SU-DHL-6 (cell line): ENCODE measurements around the gene CNPY1.

Experiments
- H2AFZ ChIP-seq: fragments of 200-600 bp; sonication (generic); 2 replicates; pipeline ENCODE4 v1.6.1; 2014; ENCODE audit warnings: low read depth, mild to moderate bottlenecking, moderate library complexity, mixed read lengths, antibody characterized with exemption, low read length; ENCODE audit not compliant: severe bottlenecking
- H3F3A ChIP-seq: fragments of 200-600 bp; shearing (Covaris generic); 2 replicates; pipeline ENCODE4 v1.6.0; 2016; ENCODE audit warnings: antibody characterized with exemption, mild to moderate bottlenecking; ENCODE audit not compliant: insufficient read depth
- H3K27ac ChIP-seq: fragments of 200-600 bp; sonication (generic); 2 replicates; pipeline ENCODE4 v1.5.1; 2016; ENCODE audit warnings: low read depth, mild to moderate bottlenecking, low read length, moderate library complexity, mixed read lengths
- H3K27me3 ChIP-seq: fragments of 200-600 bp; sonication (generic), shearing (Covaris generic); 2 replicates; pipeline ENCODE4 v1.6.0; 2014; ENCODE audit warnings: mild to moderate bottlenecking, low read length
- H3K36me3 ChIP-seq: fragments of 200-600 bp; sonication (generic); 2 replicates; pipeline ENCODE4 v1.6.1; 2014; ENCODE audit warnings: mild to moderate bottlenecking, low read length, mixed read lengths
- H3K4me2 ChIP-seq: fragments of 300-600, 200-600 bp; shearing (Covaris generic), sonication (generic); 2 replicates; pipeline ENCODE4 v1.6.0; 2014; ENCODE audit warnings: low read length, low read depth, mild to moderate bottlenecking; ENCODE audit not compliant: poor library complexity, severe bottlenecking
- H3K4me3 ChIP-seq: fragments of 200-600 bp; sonication (generic); 2 replicates; pipeline ENCODE4 v1.5.1; 2014; ENCODE audit warnings: antibody characterized with exemption, low read length, mild to moderate bottlenecking, mixed read lengths; ENCODE audit not compliant: insufficient read depth, poor library complexity, severe bottlenecking
- H3K79me2 ChIP-seq: fragments of 200-600 bp; sonication (generic); 2 replicates; pipeline ENCODE4 v1.6.1; 2014; ENCODE audit warnings: mild to moderate bottlenecking, low read length, moderate library complexity; ENCODE audit not compliant: insufficient read depth
- H3K9ac ChIP-seq: fragments of 200-600 bp; sonication (generic); 2 replicates; pipeline ENCODE4 v1.7.0; 2014; ENCODE audit warnings: mild to moderate bottlenecking, low read length
- H3K9me2 ChIP-seq: fragments of 200-600 bp; sonication (generic); replicated peaks from 2 replicates; pipeline ENCODE4 v1.6.1; 2014; ENCODE audit warnings: low read length; ENCODE audit not compliant: insufficient read depth
- H3K9me3 ChIP-seq: fragments of 200-600 bp; sonication (generic); 2 replicates; pipeline ENCODE4 v1.6.1; 2014; ENCODE audit warnings: low read length, mixed read lengths; ENCODE audit not compliant: insufficient read depth
- H4K20me1 ChIP-seq: fragments of 200-600 bp; sonication (generic); 2 replicates; pipeline ENCODE4 v1.6.1; 2014; ENCODE audit warnings: low read depth, mild to moderate bottlenecking, antibody characterized with exemption, low read length, moderate library complexity, mixed read lengths
- CTCF ChIP-seq: fragments of 200-600 bp; sonication (generic); IDR thresholded peaks from one replicate; pipeline ENCODE4 v1.5.1; 2017; ENCODE audit warnings: antibody characterized with exemption, mild to moderate bottlenecking, low read length, moderate library complexity; ENCODE audit not compliant: insufficient read depth, poor library complexity, severe bottlenecking
- EZH2phosphoT487 ChIP-seq: fragments of 200-600 bp; sonication (generic), shearing (Covaris generic); conservative IDR thresholded peaks from 2 replicates; pipeline ENCODE4 v1.6.1; 2018; ENCODE audit warnings: mild to moderate bottlenecking, antibody characterized with exemption, low read length, moderate library complexity, mixed read lengths

The CNPY1 gene

DNA sequence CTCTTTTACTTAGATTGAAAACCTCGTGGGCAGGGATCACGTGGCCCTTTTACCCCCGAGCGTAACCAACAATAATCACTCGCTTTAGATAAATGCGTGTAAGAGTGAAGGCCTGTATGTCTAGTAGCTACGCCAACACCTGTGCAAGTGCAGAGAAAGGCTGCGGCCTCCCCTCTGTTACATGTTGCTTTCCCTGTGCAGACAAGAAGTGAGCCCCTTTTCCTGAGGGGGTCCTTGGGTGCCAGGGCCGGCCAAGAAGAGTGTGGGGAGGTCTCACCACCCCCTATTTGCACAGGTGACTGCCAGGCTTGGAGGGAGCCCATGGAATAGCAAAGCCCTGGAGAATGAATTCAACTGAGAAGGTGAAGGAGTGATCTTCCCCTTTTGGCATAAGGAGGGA lies 35.6 kb upstream of the CNPY1 start:
- Histone ChIP-seq H3K79me2 (no peaks in the 10 kb centered on the region), H3K4me3 (no peak overlapping the region), H3K4me2 (no peak overlapping the region), H3K9ac (no peak overlapping the region), H4K20me1 (no peaks in the 10 kb centered on the region), H2AFZ (no peak overlapping the region), H3K9me3 (no peaks in the 10 kb centered on the region), H3F3A (no peaks in the 10 kb centered on the region), H3K36me3 (no peaks in the 10 kb centered on the region), H3K9me2 (no peaks in the 10 kb centered on the region), H3K27me3 (no peaks in the 10 kb centered on the region), H3K27ac (no peak overlapping the region)
- TF ChIP-seq EZH2phosphoT487 (no peak), CTCF (no peak)

- H2AFZ ChIP-seq: no peak overlapping the region
- no peak overlapping the region for H3K4me2 ChIP-seq
- TF ChIP-seq EZH2phosphoT487 (no peak), CTCF (no peak)
- H3K4me3 ChIP-seq: no peak overlapping the region
- H3K79me2 ChIP-seq: no peaks in the 10 kb centered on the region
- no peaks in the 10 kb centered on the region for H4K20me1 ChIP-seq
- H3F3A ChIP-seq: no peaks in the 10 kb centered on the region
- no peaks in the 10 kb centered on the region for H3K27me3 ChIP-seq
- no peaks in the 10 kb centered on the region for H3K36me3 ChIP-seq
- H3K9me2 ChIP-seq: no peaks in the 10 kb centered on the region
- H3K9me3 ChIP-seq: no peaks in the 10 kb centered on the region
- H3K9ac ChIP-seq: no peak overlapping the region
- H3K27ac ChIP-seq: no peak overlapping the region
Observed at GRCh38 chr7:155581107-155581830, 34.9 kb upstream of the CNPY1 start.

DNA sequence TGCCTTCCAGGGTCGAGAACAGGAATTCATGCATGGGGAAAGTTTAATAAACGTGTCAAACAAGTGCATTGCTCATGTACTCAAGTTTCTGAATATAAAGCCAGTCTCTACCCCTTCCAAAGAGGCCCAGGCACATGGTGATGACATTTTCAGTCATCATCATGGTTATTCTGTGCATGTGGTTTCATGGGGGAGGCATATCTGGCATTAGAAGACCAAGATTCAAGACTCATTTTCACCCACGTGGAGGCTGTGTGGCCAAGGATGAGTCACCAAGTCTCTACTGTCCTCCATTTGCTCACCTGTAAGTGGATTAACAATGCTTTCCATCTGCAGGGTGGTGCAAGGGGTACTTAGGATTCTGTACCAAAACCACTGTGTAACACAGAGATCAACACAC lies 34.0 kb upstream of the CNPY1 start:
- H3K9me2 ChIP-seq: no peaks in the 10 kb centered on the region
- H3K9me3 ChIP-seq: no peaks in the 10 kb centered on the region
- no peak overlapping the region for H2AFZ ChIP-seq
- no peaks in the 10 kb centered on the region for H3K27me3 ChIP-seq
- no peaks in the 10 kb centered on the region for H3K36me3 ChIP-seq
- H3K4me3 ChIP-seq: no peak overlapping the region
- no peak overlapping the region for H3K27ac ChIP-seq
- H3K4me2 ChIP-seq: no peak overlapping the region
- no peak overlapping the region for H3K9ac ChIP-seq
- H3K79me2 ChIP-seq: no peaks in the 10 kb centered on the region
- TF ChIP-seq CTCF (no peak), EZH2phosphoT487 (no peak)
- H3F3A ChIP-seq: no peaks in the 10 kb centered on the region
- H4K20me1 ChIP-seq: no peaks in the 10 kb centered on the region
